Measurements from ENCODE around the gene PVR. TPM values are rescaled to one million over a fixed set of nuclear protein-coding genes. Genes with fewer than 3 reads are reported as not detected.

Gene PVR
- total RNA-seq, 2 experiments from 2014 or later: not detected

DNA sequence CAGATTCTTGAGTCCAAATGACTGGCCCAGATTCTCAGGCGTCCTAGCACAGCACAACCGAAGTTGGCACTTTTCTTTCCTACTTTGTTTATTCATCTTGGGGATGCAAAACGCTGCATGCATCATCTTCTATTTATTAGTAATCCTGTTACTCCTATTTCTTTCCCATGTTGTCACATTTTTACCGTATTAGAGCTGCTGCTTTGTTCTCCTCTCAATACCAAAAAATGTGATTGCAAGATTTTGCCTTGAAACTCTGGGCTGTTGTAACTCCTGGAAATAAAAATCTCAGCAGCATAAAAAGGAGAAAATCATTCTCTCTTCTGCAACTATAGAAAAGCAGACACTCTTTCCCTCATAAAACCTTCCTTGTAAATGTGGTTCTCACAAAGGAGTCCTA, 43.2 kb upstream of the PVR start:
- Histone ChIP-seq H3K9me2 (ENCODE audit: insufficient read depth, low read length) (no peaks in the 10 kb centered on the region), H3K9me3 (ENCODE audit: low read length) (no peaks in the 10 kb centered on the region), H2AFZ (ENCODE audit: low read length) (no peak overlapping the region), H3K4me3 (ENCODE audit: low read depth, low read length, poor library complexity, severe bottlenecking) (no peak overlapping the region), H3K79me2 (ENCODE audit: insufficient read depth, low read depth, low read length) (no peaks in the 10 kb centered on the region), H3K27ac (ENCODE audit: low read depth, low read length, poor library complexity, severe bottlenecking) (no peak overlapping the region), H3K4me1 (ENCODE audit: insufficient read depth, low read length, poor library complexity, severe bottlenecking) (no peaks in the 10 kb centered on the region), H4K20me1 (ENCODE audit: insufficient read depth, low read length) (no peaks in the 10 kb centered on the region), H3K36me3 (ENCODE audit: insufficient read depth, low read length) (no peaks in the 10 kb centered on the region), H3K4me2 (ENCODE audit: low read length) (no peak overlapping the region)
- ChIA-PET POLR2A (no interaction called here), CTCF (ENCODE audit: unreplicated experiment) (no interaction called here)
- BruUV-seq (replicated peaks): no TSS peak
- TF ChIP-seq, protein P1, sequence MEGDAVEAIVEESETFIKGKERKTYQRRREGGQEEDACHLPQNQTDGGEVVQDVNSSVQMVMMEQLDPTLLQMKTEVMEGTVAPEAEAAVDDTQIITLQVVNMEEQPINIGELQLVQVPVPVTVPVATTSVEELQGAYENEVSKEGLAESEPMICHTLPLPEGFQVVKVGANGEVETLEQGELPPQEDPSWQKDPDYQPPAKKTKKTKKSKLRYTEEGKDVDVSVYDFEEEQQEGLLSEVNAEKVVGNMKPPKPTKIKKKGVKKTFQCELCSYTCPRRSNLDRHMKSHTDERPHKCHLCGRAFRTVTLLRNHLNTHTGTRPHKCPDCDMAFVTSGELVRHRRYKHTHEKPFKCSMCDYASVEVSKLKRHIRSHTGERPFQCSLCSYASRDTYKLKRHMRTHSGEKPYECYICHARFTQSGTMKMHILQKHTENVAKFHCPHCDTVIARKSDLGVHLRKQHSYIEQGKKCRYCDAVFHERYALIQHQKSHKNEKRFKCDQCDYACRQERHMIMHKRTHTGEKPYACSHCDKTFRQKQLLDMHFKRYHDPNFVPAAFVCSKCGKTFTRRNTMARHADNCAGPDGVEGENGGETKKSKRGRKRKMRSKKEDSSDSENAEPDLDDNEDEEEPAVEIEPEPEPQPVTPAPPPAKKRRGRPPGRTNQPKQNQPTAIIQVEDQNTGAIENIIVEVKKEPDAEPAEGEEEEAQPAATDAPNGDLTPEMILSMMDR (conservative IDR thresholded peaks at IDR 0.05; ENCODE audit: low read length): no peak
- TF ChIP-seq EZH2phosphoT487 (IDR thresholded peaks at IDR 0.05; ENCODE audit: borderline replicate concordance, low read depth, low read length): no peak
- DNase-seq (ENCODE audit: low spot score): no peak
- intact Hi-C loops (cut with micrococcal nuclease; ENCODE audit: unreplicated experiment): no loop called here

DNA sequence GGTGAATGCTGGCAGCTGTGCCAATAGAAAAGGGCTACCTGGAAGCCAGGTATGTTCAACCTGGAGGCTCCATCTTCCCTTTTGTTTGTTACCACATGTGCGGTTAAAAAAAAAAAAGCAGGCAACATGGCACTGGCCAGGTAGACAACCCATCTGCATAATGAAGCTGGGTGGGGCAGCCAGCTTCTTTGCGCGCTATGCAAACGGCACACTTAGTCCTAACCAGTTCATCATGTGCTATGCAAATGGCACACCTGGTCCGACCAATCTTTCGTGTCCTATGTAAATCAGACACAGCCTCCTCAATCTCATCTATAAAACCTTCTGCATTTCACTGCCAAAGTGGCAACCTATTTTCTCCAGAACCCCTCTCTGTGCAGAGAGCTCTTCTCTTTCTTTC, 41.6 kb upstream of the PVR start:
- no peak for DNase-seq (ENCODE audit: low spot score)
- ChIA-PET CTCF (ENCODE audit: unreplicated experiment) (no interaction called here), POLR2A (no interaction called here)
- H4K20me1 ChIP-seq (ENCODE audit: insufficient read depth, low read length): no peaks in the 10 kb centered on the region
- TF ChIP-seq, protein P1 (conservative IDR thresholded peaks at IDR 0.05; ENCODE audit: low read length): no peak
- TF ChIP-seq EZH2phosphoT487 (IDR thresholded peaks at IDR 0.05; ENCODE audit: borderline replicate concordance, low read depth, low read length): no peak
- H3K9me3 ChIP-seq (ENCODE audit: low read length): no peaks in the 10 kb centered on the region
- no TSS peak for BruUV-seq (replicated peaks)
- no peaks in the 10 kb centered on the region for H3K79me2 ChIP-seq (ENCODE audit: insufficient read depth, low read depth, low read length)
- no peaks in the 10 kb centered on the region for H3K4me1 ChIP-seq (ENCODE audit: insufficient read depth, low read length, poor library complexity, severe bottlenecking)
- H3K4me2 ChIP-seq (ENCODE audit: low read length): no peak overlapping the region
- no peak overlapping the region for H3K4me3 ChIP-seq (ENCODE audit: low read depth, low read length, poor library complexity, severe bottlenecking)
- no peak overlapping the region for H3K27ac ChIP-seq (ENCODE audit: low read depth, low read length, poor library complexity, severe bottlenecking)
- no peak overlapping the region for H2AFZ ChIP-seq (ENCODE audit: low read length)
- no peaks in the 10 kb centered on the region for H3K9me2 ChIP-seq (ENCODE audit: insufficient read depth, low read length)
- no peaks in the 10 kb centered on the region for H3K36me3 ChIP-seq (ENCODE audit: insufficient read depth, low read length)
- intact Hi-C loops (cut with micrococcal nuclease; ENCODE audit: unreplicated experiment): no loop called here

DNA sequence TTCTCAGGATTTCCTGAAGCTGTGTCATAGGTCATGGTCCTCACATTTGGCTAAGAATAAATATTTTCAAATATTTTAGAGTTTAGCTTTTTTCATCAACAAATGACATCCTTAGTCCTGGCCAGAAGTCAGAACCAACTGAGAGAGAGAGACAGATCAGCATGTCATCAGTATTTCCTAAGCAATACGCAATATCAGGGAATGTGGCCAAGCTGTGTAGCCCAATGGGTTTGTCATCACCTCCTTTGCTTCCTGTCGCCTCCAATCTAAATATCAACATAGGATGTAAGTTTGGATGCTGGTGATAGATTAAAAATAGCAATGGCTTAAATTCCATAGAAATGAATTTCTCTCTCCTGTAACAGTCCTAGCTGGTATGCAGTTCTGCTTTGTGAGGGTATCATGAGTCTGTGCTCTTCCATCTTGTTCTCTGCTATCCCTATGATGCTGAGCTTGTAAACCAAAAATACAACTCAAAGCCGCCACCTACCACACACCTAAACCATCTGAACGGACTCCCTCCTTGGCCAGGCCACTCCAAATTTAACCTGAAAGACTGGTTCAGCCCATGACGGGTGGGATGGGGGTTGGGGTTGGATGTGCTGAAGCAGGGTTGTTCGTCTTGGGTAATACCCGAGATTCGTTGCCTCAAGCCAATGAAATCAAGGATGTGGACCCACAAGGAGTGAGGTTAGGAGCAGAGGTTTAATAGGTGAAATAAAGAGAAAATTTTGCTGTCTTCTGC, 40.3 kb upstream of the PVR start:
- no peaks in the 10 kb centered on the region for H3K79me2 ChIP-seq (ENCODE audit: insufficient read depth, low read depth, low read length)
- POLR2A ChIA-PET: no interaction called here
- no peaks in the 10 kb centered on the region for H3K9me2 ChIP-seq (ENCODE audit: insufficient read depth, low read length)
- no peaks in the 10 kb centered on the region for H3K4me1 ChIP-seq (ENCODE audit: insufficient read depth, low read length, poor library complexity, severe bottlenecking)
- no peaks in the 10 kb centered on the region for H4K20me1 ChIP-seq (ENCODE audit: insufficient read depth, low read length)
- DNase-seq (ENCODE audit: low spot score): no peak
- TF ChIP-seq, protein P1 (conservative IDR thresholded peaks at IDR 0.05; ENCODE audit: low read length): no peak
- TF ChIP-seq EZH2phosphoT487 (IDR thresholded peaks at IDR 0.05; ENCODE audit: borderline replicate concordance, low read depth, low read length): no peak
- no peak overlapping the region for H3K4me2 ChIP-seq (ENCODE audit: low read length)
- H3K9me3 ChIP-seq (ENCODE audit: low read length): no peaks in the 10 kb centered on the region
- CTCF ChIA-PET (ENCODE audit: unreplicated experiment): no interaction called here
- H3K36me3 ChIP-seq (ENCODE audit: insufficient read depth, low read length): no peaks in the 10 kb centered on the region
- BruUV-seq (replicated peaks): no TSS peak
- no peak overlapping the region for H3K4me3 ChIP-seq (ENCODE audit: low read depth, low read length, poor library complexity, severe bottlenecking)
- no peak overlapping the region for H3K27ac ChIP-seq (ENCODE audit: low read depth, low read length, poor library complexity, severe bottlenecking)
- H2AFZ ChIP-seq (ENCODE audit: low read length): no peak overlapping the region
- intact Hi-C loops (cut with micrococcal nuclease; ENCODE audit: unreplicated experiment): no loop called here
